ENCODE data around the gene WDR70.
"Not testable (repeated sequence)": the region's sequence is repeated elsewhere in the genome, so short reads cannot be mapped to it uniquely, and the experiment has no call there.

- not testable (repeated sequence) for TF ChIP-seq CTCF, POLR2A (IDR thresholded peaks at IDR 0.05)
Measured at GRCh38 chr5:37342741-37343140, 36.4 kb upstream of the WDR70 start.
